H1 (cell line): Measurements from ENCODE around the gene ADCY3. TPM values are rescaled to one million over a fixed set of nuclear protein-coding genes. Genes with fewer than 3 reads are reported as not detected.

ENCODE experiments used
- CTCF ChIA-PET: fragments of 300-600 bp; sonication (Branson Sonifier 250); formaldehyde crosslinking; loops from one replicate; lab custom pipeline; 2021; ENCODE audit not compliant: partially characterized antibody; lab: Charles Lee
- POLR2A ChIA-PET: fragments of 300-600 bp; sonication (Branson Sonifier 250); formaldehyde crosslinking; loops from one replicate; lab custom pipeline; 2021; ENCODE audit warnings: inconsistent platforms; ENCODE audit not compliant: partially characterized antibody; lab: Charles Lee
- DNase-seq, 2 experiments: peaks; one replicate each; pipeline versions ENCODE4 v3.0.0 to v3.0.0-alpha.2; 2010 to 2022; ENCODE audit warnings: low spot score in 2 of 2, low read depth in 1 of 2, mixed read lengths in 1 of 2
- FAIRE-seq: peaks from 2 replicates; lab custom pipeline; 2011; peaks lifted over from hg19 to GRCh38; lab: Jason Lieb, UNC
- H2AFZ ChIP-seq: 2 replicates; pipeline ENCODE4 v1.8.1; 2012; ENCODE audit warnings: low read length, inconsistent platforms
- H2AK5ac ChIP-seq: 2 replicates; pipeline ENCODE4 v1.6.1; 2013; ENCODE audit warnings: low read depth, low read length
- H2BK120ac ChIP-seq: replicated peaks from 2 replicates; pipeline ENCODE3; 2013; ENCODE audit warnings: low read depth, low read length, inconsistent platforms
- H2BK12ac ChIP-seq: 2 replicates; pipeline ENCODE4 v1.6.1; 2013; ENCODE audit warnings: low read depth, low read length
- H2BK15ac ChIP-seq: 2 replicates; pipeline ENCODE4 v1.6.1; 2013; ENCODE audit warnings: low read length
- H2BK20ac ChIP-seq: 2 replicates; pipeline ENCODE4 v1.6.1; 2013; ENCODE audit warnings: low read length
- H2BK5ac ChIP-seq: 2 replicates; pipeline ENCODE4 v1.6.1; 2013; ENCODE audit warnings: low read depth, low read length
- H3K14ac ChIP-seq: 2 replicates; pipeline ENCODE4 v1.6.1; 2013; ENCODE audit warnings: inconsistent platforms; ENCODE audit not compliant: insufficient read length
- H3K18ac ChIP-seq: 2 replicates; pipeline ENCODE4 v1.6.1; 2013; ENCODE audit warnings: low read length; ENCODE audit errors: extremely low read depth
- H3K23ac ChIP-seq: 2 replicates; pipeline ENCODE4 v1.6.1; 2013; ENCODE audit warnings: inconsistent platforms; ENCODE audit not compliant: insufficient read length
- H3K23me2 ChIP-seq: 2 replicates; pipeline ENCODE4 v1.6.1; 2013; ENCODE audit warnings: low read depth, low read length
- H3K27ac ChIP-seq: 2 replicates; pipeline ENCODE4 v1.6.1; 2011; ENCODE audit warnings: low read depth, low read length, inconsistent platforms
- H3K27me3 ChIP-seq, 4 experiments: replicated peaks in 1 of 4; 1 replicate in 1 of 4; 2 replicates in 3 of 4; pipeline versions ENCODE4 v1.6.1 to v1.8.1; 2011 to 2013; ENCODE audit warnings: low read length in 3 of 4, mild to moderate bottlenecking in 3 of 4, inconsistent platforms in 2 of 4, mixed read lengths in 2 of 4, moderate library complexity in 1 of 4; ENCODE audit not compliant: control insufficient read depth in 3 of 4, insufficient read depth in 3 of 4; ENCODE audit errors: extremely low read depth in 1 of 4
- H3K36me3 ChIP-seq, 4 experiments: 2 replicates each; pipeline versions ENCODE4 v1.6.1 to v1.8.1; 2011 to 2013; ENCODE audit warnings: mild to moderate bottlenecking in 4 of 4, low read length in 3 of 4, moderate library complexity in 2 of 4, control low read depth in 1 of 4, inconsistent platforms in 1 of 4; ENCODE audit not compliant: insufficient read depth in 4 of 4, control insufficient read depth in 2 of 4
- H3K4ac ChIP-seq: replicated peaks from 2 replicates; pipeline ENCODE3; 2013; ENCODE audit warnings: low read length, low read depth, mixed read lengths, inconsistent platforms; ENCODE audit not compliant: insufficient read length
- H3K4me1 ChIP-seq, 4 experiments: replicated peaks in 1 of 4; 1 replicate in 1 of 4; 2 replicates in 3 of 4; pipeline versions ENCODE4 v1.6.1 to v1.8.1; 2011 to 2013; ENCODE audit warnings: low read length in 3 of 4, inconsistent platforms in 2 of 4, mixed read lengths in 1 of 4; ENCODE audit not compliant: insufficient read depth in 4 of 4, control insufficient read depth in 3 of 4
- H3K4me2 ChIP-seq, 2 experiments: 2 replicates each; pipeline versions ENCODE4 v1.6.1 to v1.8.1; 2011 to 2013; ENCODE audit warnings: low read depth in 2 of 2, low read length in 2 of 2, control low read depth in 1 of 2, inconsistent platforms in 1 of 2, mild to moderate bottlenecking in 1 of 2; ENCODE audit not compliant: insufficient read depth in 1 of 2
- H3K4me3 ChIP-seq, 4 experiments: fragments of 200-600, 300-600 bp in 1 of 4; sonication (generic), shearing (Covaris generic), sonication (Bioruptor Twin) in 1 of 4; 2 replicates each; pipeline versions ENCODE4 v1.5.1 to v1.8.1; 2011 to 2016; ENCODE audit warnings: low read length in 4 of 4, low read depth in 3 of 4, control low read depth in 2 of 4, inconsistent platforms in 2 of 4, mild to moderate bottlenecking in 2 of 4, mixed read lengths in 1 of 4, moderate library complexity in 1 of 4; ENCODE audit not compliant: insufficient read depth in 2 of 4; ENCODE audit errors: extremely low read depth in 1 of 4
- H3K56ac ChIP-seq: replicated peaks from 2 replicates; pipeline ENCODE3; 2013; ENCODE audit warnings: low read depth, mild to moderate bottlenecking, mixed read lengths, low read length, inconsistent platforms; ENCODE audit not compliant: insufficient read length
- H3K79me1 ChIP-seq: 2 replicates; pipeline ENCODE4 v1.6.1; 2013; ENCODE audit warnings: low read depth, low read length, control low read depth
- H3K79me2 ChIP-seq, 2 experiments: 2 replicates each; pipeline versions ENCODE4 v1.6.1 to v1.8.1; 2012 to 2013; ENCODE audit warnings: low read length in 2 of 2, mild to moderate bottlenecking in 2 of 2, inconsistent platforms in 1 of 2; ENCODE audit not compliant: insufficient read depth in 2 of 2, control insufficient read depth in 1 of 2
- H3K9ac ChIP-seq, 4 experiments: replicated peaks in 1 of 4; 1 replicate in 1 of 4; 2 replicates in 3 of 4; pipeline versions ENCODE4 v1.6.1 to v1.8.1; 2011 to 2013; ENCODE audit warnings: low read depth in 3 of 4, low read length in 3 of 4, control low read depth in 2 of 4, mild to moderate bottlenecking in 2 of 4, moderate library complexity in 2 of 4, inconsistent platforms in 1 of 4; ENCODE audit errors: extremely low read depth in 1 of 4
- H3K9me3 ChIP-seq, 2 experiments: 2 replicates each; pipeline versions ENCODE4 v1.6.1 to v1.8.1; 2012 to 2013; ENCODE audit warnings: mild to moderate bottlenecking in 2 of 2, moderate library complexity in 2 of 2, control low read depth in 1 of 2, inconsistent platforms in 1 of 2, low read depth in 1 of 2, low read length in 1 of 2, mixed read lengths in 1 of 2; ENCODE audit not compliant: insufficient read depth in 2 of 2
- H4K20me1 ChIP-seq, 2 experiments: replicated peaks in 1 of 2; 2 replicates each; pipeline versions ENCODE3 to v1.8.1; 2011 to 2013; ENCODE audit warnings: inconsistent platforms in 2 of 2, low read length in 2 of 2, mild to moderate bottlenecking in 1 of 2; ENCODE audit not compliant: insufficient read depth in 2 of 2, control insufficient read depth in 1 of 2
- H4K5ac ChIP-seq: 2 replicates; pipeline ENCODE4 v1.6.1; 2013; ENCODE audit warnings: low read length, low read depth, mixed read lengths, inconsistent platforms; ENCODE audit not compliant: insufficient read length
- H4K8ac ChIP-seq: 2 replicates; pipeline ENCODE4 v1.8.0; 2013; ENCODE audit warnings: mild to moderate bottlenecking, moderate library complexity, low read length, inconsistent platforms; ENCODE audit not compliant: insufficient read depth; ENCODE audit errors: extremely low read depth
- H4K91ac ChIP-seq: replicated peaks from 2 replicates; pipeline ENCODE3; 2013; ENCODE audit warnings: low read length, mixed read lengths, inconsistent platforms; ENCODE audit not compliant: insufficient read length
- BACH1 ChIP-seq: IDR thresholded peaks from 2 replicates; pipeline ENCODE4 v1.6.1; 2012; ENCODE audit warnings: low read length, improper control_type of control experiment
- CEBPB ChIP-seq: IDR thresholded peaks from 2 replicates; pipeline ENCODE4 v1.6.1; 2012; ENCODE audit warnings: low read depth, low read length
- CHD1 ChIP-seq: IDR thresholded peaks from 2 replicates; pipeline ENCODE4 v1.6.1; 2012; ENCODE audit warnings: low read depth, low read length, improper control_type of control experiment
- CHD2 ChIP-seq: IDR thresholded peaks from 2 replicates; pipeline ENCODE4 v1.6.1; 2012; ENCODE audit warnings: low read length, improper control_type of control experiment
- EZH2 ChIP-seq: fragments of 200-600 bp; sonication (generic); IDR thresholded peaks from 2 replicates; pipeline ENCODE4 v1.7.1; 2012; ENCODE audit warnings: low read depth, mild to moderate bottlenecking, moderate library complexity, low read length, inconsistent platforms; ENCODE audit not compliant: severe bottlenecking
- GTF2F1 ChIP-seq: IDR thresholded peaks from 2 replicates; pipeline ENCODE4 v1.6.1; 2012; ENCODE audit warnings: low read depth, low read length, improper control_type of control experiment, borderline replicate concordance
- KDM1A ChIP-seq: fragments of 200-600, 300-600 bp; sonication (generic); IDR thresholded peaks from 2 replicates; pipeline ENCODE4 v1.7.1; 2016; ENCODE audit warnings: mild to moderate bottlenecking, low read length, borderline replicate concordance
- NANOG ChIP-seq: IDR thresholded peaks from 2 replicates; pipeline ENCODE4 v1.6.1; 2011; ENCODE audit warnings: low read length, low read depth, mild to moderate bottlenecking, inconsistent platforms; ENCODE audit not compliant: insufficient read depth, poor library complexity, severe bottlenecking
- PHF8 ChIP-seq: fragments of 200-600 bp; sonication (generic); conservative IDR thresholded peaks from 2 replicates; pipeline ENCODE4 v1.7.1; 2012; ENCODE audit warnings: low read depth, mild to moderate bottlenecking, inconsistent platforms, low read length, moderate library complexity
- POLR2AphosphoS5 ChIP-seq: IDR thresholded peaks from 2 replicates; pipeline ENCODE4 v1.6.1; 2011; ENCODE audit warnings: low read depth, low read length
- SRF ChIP-seq: IDR thresholded peaks from 2 replicates; pipeline ENCODE4 v1.6.1; 2011; ENCODE audit warnings: mild to moderate bottlenecking, low read depth, low read length, moderate library complexity
- SUZ12 ChIP-seq: fragments of 200-600 bp; sonication (generic); IDR thresholded peaks from 2 replicates; pipeline ENCODE4 v1.6.1; 2012; ENCODE audit warnings: mild to moderate bottlenecking, inconsistent platforms, low read length, moderate library complexity, mixed read lengths
- WGBS, 2 experiments: shearing (Covaris generic) in 1 of 2; methylation state at CpG; one replicate each; pipeline versions ENCODE4 v1.1.6 to v1.1.7; 2013 to 2015; ENCODE audit warnings: low lambda C conversion rate in 2 of 2, mixed read lengths in 2 of 2, inconsistent platforms in 1 of 2, low coverage in 1 of 2, missing lambda C conversion rate in 1 of 2; ENCODE audit not compliant: insufficient replicate concordance in 2 of 2, insufficient coverage in 1 of 2, insufficient read length in 1 of 2; ENCODE audit errors: extremely low coverage in 1 of 2, missing lambda C conversion rate in 1 of 2; 5-methylcytosine and 5-hydroxymethylcytosine counted together
- polyA plus RNA-seq, 7 experiments: library from polyadenylated mRNA; depleted of rRNA in 3 of 7; stranded (reverse) in 5 of 7; unstranded in 2 of 7; fragments of >200 nt in 5 of 7; fragments of 200-250 nt in 2 of 7; gene quantifications; 1 replicate in 5 of 7; 2 replicates in 1 of 7; 4 replicates in 1 of 7; pipeline versions ENCODE4 v1.2.1 to v1.2.3, GENCODE V29; 2011 to 2013; ENCODE audit warnings: missing spikeins in 2 of 7, mixed read lengths in 2 of 7
- total RNA-seq: library from RNA; stranded (reverse); fragmentation: NEBNext Ultra II Directional; extraction: Animal tissue kit (Norgen Biotek cat#: 25700); gene quantifications from 2 replicates; pipeline ENCODE4 v1.2.1, GENCODE V29; 2021
- TF ChIP-seq, protein P1 (sequence below): IDR thresholded peaks from 2 replicates; pipeline ENCODE4 v1.6.1; 2011; ENCODE audit warnings: low read length, improper control_type of control experiment

ADCY3 gene
- total and polyA plus RNA-seq, 2 of the 8 experiments (the other 6 are each of a cell fraction or from before 2014, with no cell fraction given), result 45.1 to 52.9 TPM

- Histone ChIP-seq H2AFZ (no peak overlapping the region), H3K56ac (no peak overlapping the region), H4K8ac (no peak overlapping the region), H4K20me1 (peaks cover 12 to 15% of the 10 kb centered on the region in 2 experiments), H2BK15ac (no peak overlapping the region), H2BK12ac (no peak overlapping the region), H3K23me2 (no peaks in the 10 kb centered on the region), H3K79me1 (peaks cover 12% of the 10 kb centered on the region; the same call in 1 of the 2 replicates), H3K4me2 (no peak overlapping the region), H3K4me3 (no peak overlapping the region), H3K27ac (no peak overlapping the region), H3K9me3 (no peaks in the 10 kb centered on the region), H3K23ac (no peak overlapping the region), H3K4ac (no peak overlapping the region), H3K4me1 (peaks cover 4 to 11% (median 8%) of the 10 kb centered on the region in 4 experiments), H3K79me2 (peaks cover 0 to 36% of the 10 kb centered on the region in 2 experiments; a peak in 3 of 4 replicates), H2BK5ac (no peak overlapping the region), H2BK120ac (no peak overlapping the region), H4K91ac (no peak overlapping the region), H3K18ac (no peak overlapping the region), H3K36me3 (peaks cover 25 to 73% (median 53%) of the 10 kb centered on the region in 4 experiments), H3K27me3 (no peaks in the 10 kb centered on the region), H2AK5ac (no peak overlapping the region), H3K9ac (no peak overlapping the region), H2BK20ac (no peak overlapping the region), H4K5ac (no peak overlapping the region), H3K14ac (no peak overlapping the region)
- POLR2A ChIA-PET, result interaction anchor here (1.1 kb wide), 1 partner anchor 24 kb away, joined by 3 read pairs; no protein-coding TSS in a partner anchor
- FAIRE-seq (no peak), DNase-seq (peak in 1 of 2 experiments; percentile 13)
- CTCF ChIA-PET, result interaction anchor here (0.9 to 1.7 kb wide), 5 partner anchors 9 to 406 kb away, joined by 3 to 5 read pairs (median 3); no protein-coding TSS in a partner anchor
- WGBS, 2 experiments, result 89% methylated on average over 6 of the region's 6 CpGs; no CpG with 5 or more reads in 1 of the 2 experiments
- no peak for TF ChIP-seq KDM1A
- no peak for TF ChIP-seq SUZ12
- no peak for TF ChIP-seq CHD1
- TF ChIP-seq CHD2, result no peak
- TF ChIP-seq GTF2F1, result no peak
- TF ChIP-seq, protein P1, sequence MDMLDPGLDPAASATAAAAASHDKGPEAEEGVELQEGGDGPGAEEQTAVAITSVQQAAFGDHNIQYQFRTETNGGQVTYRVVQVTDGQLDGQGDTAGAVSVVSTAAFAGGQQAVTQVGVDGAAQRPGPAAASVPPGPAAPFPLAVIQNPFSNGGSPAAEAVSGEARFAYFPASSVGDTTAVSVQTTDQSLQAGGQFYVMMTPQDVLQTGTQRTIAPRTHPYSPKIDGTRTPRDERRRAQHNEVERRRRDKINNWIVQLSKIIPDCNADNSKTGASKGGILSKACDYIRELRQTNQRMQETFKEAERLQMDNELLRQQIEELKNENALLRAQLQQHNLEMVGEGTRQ, result no peak
- no peak for TF ChIP-seq PHF8
- no peak for TF ChIP-seq CEBPB
- TF ChIP-seq EZH2, result no peak
- no peak for TF ChIP-seq BACH1
- TF ChIP-seq POLR2AphosphoS5, result no peak
- no peak for TF ChIP-seq SRF
- no peak for TF ChIP-seq NANOG
Measured at GRCh38 chr2:24816404-24816803, 103.6 kb downstream of the ADCY3 start.
